ENCODE data around the gene RNF20. TPM values are rescaled to one million over a fixed set of nuclear protein-coding genes. Genes with fewer than 3 reads are reported as not detected.

Gene RNF20
- total RNA-seq, 4 donors from 2014 or later: 27.1 to 48.3 (median 35.6) TPM

DNA sequence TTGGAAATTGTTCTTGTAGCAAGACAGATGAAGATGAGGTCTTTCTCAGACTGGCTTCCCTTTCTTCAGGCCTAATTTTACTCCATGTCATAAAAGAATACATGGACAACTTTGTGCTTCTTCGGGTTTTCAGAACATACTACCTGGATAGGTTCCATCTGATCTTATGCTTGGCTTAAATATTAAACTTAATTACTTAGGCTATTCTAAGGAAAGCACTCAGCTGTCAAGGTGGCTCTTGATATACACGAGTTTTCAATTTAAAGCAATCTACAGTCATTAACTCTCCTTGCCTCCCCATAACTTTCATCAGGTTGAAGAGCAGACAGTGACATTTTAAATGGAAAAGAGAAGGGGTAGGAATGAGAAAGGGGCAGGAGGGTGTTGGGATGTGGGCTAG lies 70.6 kb downstream of the RNF20 start:
- Histone ChIP-seq H3K27me3 (no peaks in the 10 kb centered on the region), H3K36me3 (no peaks in the 10 kb centered on the region), H3K4me3 (no peak overlapping the region), H3K27ac (no peak overlapping the region), H3K9me3 (no peaks in the 10 kb centered on the region), H3K4me1 (no peaks in the 10 kb centered on the region)
- intact Hi-C loops (cut with DNase I; ENCODE audit: low total_unique reads): no loop called here
- no peak for DNase-seq
- TF ChIP-seq, protein P1, sequence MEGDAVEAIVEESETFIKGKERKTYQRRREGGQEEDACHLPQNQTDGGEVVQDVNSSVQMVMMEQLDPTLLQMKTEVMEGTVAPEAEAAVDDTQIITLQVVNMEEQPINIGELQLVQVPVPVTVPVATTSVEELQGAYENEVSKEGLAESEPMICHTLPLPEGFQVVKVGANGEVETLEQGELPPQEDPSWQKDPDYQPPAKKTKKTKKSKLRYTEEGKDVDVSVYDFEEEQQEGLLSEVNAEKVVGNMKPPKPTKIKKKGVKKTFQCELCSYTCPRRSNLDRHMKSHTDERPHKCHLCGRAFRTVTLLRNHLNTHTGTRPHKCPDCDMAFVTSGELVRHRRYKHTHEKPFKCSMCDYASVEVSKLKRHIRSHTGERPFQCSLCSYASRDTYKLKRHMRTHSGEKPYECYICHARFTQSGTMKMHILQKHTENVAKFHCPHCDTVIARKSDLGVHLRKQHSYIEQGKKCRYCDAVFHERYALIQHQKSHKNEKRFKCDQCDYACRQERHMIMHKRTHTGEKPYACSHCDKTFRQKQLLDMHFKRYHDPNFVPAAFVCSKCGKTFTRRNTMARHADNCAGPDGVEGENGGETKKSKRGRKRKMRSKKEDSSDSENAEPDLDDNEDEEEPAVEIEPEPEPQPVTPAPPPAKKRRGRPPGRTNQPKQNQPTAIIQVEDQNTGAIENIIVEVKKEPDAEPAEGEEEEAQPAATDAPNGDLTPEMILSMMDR (IDR thresholded peaks at IDR 0.05): no peak
- TF ChIP-seq POLR2A (IDR thresholded peaks at IDR 0.05): no peak

DNA sequence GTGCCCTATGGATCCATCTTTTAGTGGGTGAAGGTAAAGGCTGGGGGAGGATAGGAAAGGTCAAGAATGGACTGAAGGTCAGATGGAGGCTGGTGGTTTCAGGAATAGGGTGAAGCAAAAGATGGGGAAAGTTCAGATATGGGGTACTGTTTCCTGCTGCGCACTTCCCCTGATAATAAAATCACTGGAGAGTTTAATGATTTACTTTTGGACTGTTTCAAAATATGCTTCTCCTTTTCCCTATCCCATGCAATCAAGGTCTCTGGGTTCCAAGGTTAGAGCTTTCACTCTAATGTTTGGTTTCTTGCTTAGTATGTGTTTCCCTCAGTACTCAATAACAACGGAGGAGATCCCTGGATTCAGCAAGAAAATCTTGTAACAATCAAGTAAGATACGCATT lies 71.9 kb downstream of the RNF20 start:
- DNase-seq: no peak
- Histone ChIP-seq H3K27ac (no peak overlapping the region), H3K27me3 (no peaks in the 10 kb centered on the region), H3K36me3 (no peaks in the 10 kb centered on the region), H3K4me1 (no peaks in the 10 kb centered on the region), H3K9me3 (no peaks in the 10 kb centered on the region), H3K4me3 (no peak overlapping the region)
- intact Hi-C loops (cut with DNase I; ENCODE audit: low total_unique reads): no loop called here
- TF ChIP-seq, protein P1 (IDR thresholded peaks at IDR 0.05): no peak
- TF ChIP-seq POLR2A (IDR thresholded peaks at IDR 0.05): no peak

Small RNA genes lying within 50 kb of the gene (small RNA-seq; reads per million reads assigned to genes)
- gene AL353621.1: not detected

Other genes starting within 250 kb of the RNF20 start
- not detected for gene BAAT, start 148.8 kb upstream of the RNF20 start, total RNA-seq
- gene MRPL50, start 135.2 kb upstream of the RNF20 start, total RNA-seq: 10 to 100 TPM; 11.5 to 44.8 (median 23.2) TPM
- 10 to 100 TPM; 18.8 to 61.9 (median 34.0) TPM for gene ZNF189, start 135.0 kb upstream of the RNF20 start, total RNA-seq
- under 1 TPM in 1 of 4 donors, not detected in 3; 0.95 TPM for gene ALDOB, start 98.1 kb upstream of the RNF20 start, total RNA-seq
- under 1 TPM in 1 of 4 donors, not detected in 3; 0.07 TPM for gene PPP3R2, start 61.1 kb downstream of the RNF20 start, total RNA-seq
- gene GRIN3A, start 204.8 kb downstream of the RNF20 start, total RNA-seq: 1 to 10 TPM in 1 of 4 donors, not detected in 3; 5.9 TPM

Data from uterus (tissue), 4 donors.